NT2/D1 (cell line): ENCODE results near the gene IQGAP1.

ENCODE experiments used
- SUZ12 ChIP-seq: IDR thresholded peaks from 2 replicates; pipeline ENCODE4 v1.6.1; 2011; ENCODE audit not compliant: insufficient read length, insufficient read depth; ENCODE audit errors: extremely low read depth
- YY1 ChIP-seq: IDR thresholded peaks from 2 replicates; pipeline ENCODE4 v1.6.1; 2011; ENCODE audit not compliant: insufficient read length, insufficient read depth

DNA sequence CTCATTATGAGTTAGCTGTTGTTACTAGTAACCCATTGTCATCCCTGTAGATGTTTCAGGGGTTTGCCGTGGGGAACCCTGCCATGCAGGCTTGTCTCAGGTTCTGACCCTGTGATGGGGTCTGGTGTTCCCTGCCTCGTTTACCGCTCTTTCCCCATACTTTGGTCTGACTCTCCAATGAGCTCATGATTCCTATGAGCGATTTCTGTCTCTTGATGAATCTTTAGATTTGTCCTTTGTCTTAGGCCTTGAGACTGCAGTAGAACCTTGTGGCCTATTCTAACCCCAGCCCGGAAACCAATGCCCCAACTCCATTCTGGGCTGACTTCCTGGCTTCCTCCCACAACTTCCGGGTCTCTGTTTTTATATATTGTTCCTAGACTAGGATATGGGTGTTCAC is 11.3 kb upstream of the IQGAP1 start:
- TF ChIP-seq SUZ12 (no peak), YY1 (no peak)
